HFF-Myc (cell line): ENCODE results near the gene C1orf159.

ENCODE experiments used
- DNase-seq: peaks from one replicate; pipeline ENCODE4 v3.0.0-alpha.2; 2011; ENCODE audit warnings: low read depth; ENCODE audit errors: extremely low read depth
- H3K4me3 ChIP-seq: replicated peaks from 2 replicates; pipeline ENCODE4 v1.5.1; 2011; ENCODE audit warnings: low read depth, mild to moderate bottlenecking, control low read depth, low read length
- TF ChIP-seq, protein P1 (sequence below): IDR thresholded peaks from 2 replicates; pipeline ENCODE4 v1.5.1; 2012; ENCODE audit warnings: mild to moderate bottlenecking, low read depth, low read length, control low read depth; ENCODE audit errors: missing control alignments

The C1orf159 gene

DNA sequence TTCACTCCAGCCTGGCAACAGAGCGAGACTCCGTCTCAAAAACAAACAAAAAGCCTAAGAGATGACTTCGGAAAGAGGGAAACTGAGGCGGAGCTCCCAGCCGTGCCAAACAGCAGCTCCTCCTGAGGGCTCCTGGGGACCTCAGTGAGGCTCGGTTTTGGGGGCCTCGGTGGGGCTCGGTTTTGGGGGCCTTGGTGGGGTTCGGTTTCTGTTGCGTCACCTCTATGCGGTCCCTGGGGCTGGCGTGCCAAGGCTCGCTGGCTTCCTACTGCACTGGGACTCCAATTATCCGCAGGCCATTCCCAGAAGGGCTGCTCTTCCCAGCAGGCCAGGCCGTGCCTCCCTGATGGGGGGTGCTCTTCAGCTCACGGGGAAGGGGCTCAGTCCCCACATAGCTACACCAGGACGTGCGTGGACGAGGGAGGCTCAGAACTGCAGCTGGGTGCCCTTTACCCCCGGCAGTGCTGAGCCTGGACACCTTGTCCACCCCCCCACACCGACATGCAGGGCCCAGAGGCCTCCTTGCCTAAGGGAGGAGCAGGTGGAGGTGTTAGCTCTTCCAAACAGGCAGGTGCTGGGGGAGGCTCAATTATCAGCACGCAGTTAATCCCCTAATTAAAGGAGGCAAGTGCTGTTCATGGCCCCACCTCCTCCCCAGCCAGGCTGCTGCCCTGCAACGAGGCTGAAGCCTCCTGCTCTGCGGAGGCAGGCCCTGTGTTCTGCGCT, 5.1 kb upstream of the C1orf159 start:
- no peak overlapping the region for H3K4me3 ChIP-seq
- TF ChIP-seq, protein P1, sequence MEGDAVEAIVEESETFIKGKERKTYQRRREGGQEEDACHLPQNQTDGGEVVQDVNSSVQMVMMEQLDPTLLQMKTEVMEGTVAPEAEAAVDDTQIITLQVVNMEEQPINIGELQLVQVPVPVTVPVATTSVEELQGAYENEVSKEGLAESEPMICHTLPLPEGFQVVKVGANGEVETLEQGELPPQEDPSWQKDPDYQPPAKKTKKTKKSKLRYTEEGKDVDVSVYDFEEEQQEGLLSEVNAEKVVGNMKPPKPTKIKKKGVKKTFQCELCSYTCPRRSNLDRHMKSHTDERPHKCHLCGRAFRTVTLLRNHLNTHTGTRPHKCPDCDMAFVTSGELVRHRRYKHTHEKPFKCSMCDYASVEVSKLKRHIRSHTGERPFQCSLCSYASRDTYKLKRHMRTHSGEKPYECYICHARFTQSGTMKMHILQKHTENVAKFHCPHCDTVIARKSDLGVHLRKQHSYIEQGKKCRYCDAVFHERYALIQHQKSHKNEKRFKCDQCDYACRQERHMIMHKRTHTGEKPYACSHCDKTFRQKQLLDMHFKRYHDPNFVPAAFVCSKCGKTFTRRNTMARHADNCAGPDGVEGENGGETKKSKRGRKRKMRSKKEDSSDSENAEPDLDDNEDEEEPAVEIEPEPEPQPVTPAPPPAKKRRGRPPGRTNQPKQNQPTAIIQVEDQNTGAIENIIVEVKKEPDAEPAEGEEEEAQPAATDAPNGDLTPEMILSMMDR, result no peak
- no peak for DNase-seq

DNA sequence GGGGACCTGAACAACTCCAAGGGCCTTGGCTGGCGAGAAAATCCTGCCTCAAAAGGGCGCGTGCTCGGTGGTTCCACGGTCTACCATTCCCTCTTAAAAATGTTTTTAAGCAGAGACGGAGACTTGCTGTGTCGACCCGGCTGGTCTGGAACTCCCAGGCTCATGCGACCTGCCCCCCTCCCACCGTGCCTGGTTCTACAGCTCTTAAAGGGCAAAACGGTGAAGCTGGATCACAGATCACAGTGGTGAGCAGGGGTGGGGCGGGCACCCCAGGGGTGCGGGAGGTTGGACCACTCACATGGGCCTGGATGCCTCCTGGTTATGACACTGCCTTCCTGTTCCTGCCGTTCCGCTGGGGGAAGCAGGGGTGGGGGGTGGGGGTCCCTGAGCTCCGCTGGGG, 4.2 kb upstream of the C1orf159 start:
- no peak for DNase-seq
- TF ChIP-seq, protein P1, result no peak

DNA sequence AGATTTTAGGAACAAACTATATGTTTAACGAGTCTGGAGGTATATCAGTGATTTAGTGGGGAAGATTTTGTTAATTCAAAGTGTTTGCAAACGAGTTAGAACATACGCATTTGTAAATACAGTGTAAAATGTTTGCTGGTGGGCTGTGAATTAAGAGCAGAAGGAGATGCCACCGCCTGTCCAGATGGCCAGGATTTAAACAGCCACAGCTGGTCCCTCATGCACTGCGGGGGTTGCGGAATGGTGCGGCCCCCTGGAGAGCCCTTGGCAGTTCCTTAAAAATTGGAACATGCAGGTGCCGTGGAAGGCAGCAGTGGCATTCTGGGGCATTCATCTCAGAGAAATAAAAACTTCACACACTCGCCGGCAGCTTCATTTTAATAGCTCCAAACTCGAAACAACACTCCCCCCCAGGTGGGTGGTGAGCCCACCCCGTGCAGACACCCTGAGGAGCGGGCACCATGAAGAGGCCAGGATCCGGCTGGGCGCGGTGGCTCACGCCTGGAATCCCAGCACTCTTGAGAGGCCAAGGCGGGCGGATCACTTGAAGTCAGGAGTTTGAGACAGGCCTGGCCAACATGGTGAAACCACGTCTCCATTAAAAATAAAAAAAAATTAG, 3.5 kb upstream of the C1orf159 start:
- H3K4me3 ChIP-seq, result no peak overlapping the region
- TF ChIP-seq, protein P1, result no peak
- no peak for DNase-seq

More for the DNA sequence above, 4.2 kb upstream of the C1orf159 start:
- no peak overlapping the region for H3K4me3 ChIP-seq

DNA sequence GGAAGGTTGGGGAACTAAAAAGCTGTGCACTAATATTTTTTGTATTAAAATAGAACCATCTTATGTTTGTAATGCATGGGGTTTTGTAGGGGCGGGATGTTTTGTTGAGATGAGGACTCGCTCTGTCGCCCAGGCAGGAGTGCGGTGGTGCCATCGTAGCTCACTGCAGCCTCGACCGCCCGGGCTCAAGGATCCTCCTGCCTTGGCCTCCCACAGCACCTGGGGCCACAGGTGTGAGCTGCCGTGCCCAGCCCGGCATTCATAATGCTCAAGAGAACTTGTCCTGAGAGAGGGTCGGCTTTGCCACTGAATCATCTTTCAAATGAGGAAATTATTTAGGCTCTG, 3.0 kb upstream of the C1orf159 start:
- TF ChIP-seq, protein P1, result no peak
- DNase-seq, result no peak
- H3K4me3 ChIP-seq, result no peak overlapping the region

DNA sequence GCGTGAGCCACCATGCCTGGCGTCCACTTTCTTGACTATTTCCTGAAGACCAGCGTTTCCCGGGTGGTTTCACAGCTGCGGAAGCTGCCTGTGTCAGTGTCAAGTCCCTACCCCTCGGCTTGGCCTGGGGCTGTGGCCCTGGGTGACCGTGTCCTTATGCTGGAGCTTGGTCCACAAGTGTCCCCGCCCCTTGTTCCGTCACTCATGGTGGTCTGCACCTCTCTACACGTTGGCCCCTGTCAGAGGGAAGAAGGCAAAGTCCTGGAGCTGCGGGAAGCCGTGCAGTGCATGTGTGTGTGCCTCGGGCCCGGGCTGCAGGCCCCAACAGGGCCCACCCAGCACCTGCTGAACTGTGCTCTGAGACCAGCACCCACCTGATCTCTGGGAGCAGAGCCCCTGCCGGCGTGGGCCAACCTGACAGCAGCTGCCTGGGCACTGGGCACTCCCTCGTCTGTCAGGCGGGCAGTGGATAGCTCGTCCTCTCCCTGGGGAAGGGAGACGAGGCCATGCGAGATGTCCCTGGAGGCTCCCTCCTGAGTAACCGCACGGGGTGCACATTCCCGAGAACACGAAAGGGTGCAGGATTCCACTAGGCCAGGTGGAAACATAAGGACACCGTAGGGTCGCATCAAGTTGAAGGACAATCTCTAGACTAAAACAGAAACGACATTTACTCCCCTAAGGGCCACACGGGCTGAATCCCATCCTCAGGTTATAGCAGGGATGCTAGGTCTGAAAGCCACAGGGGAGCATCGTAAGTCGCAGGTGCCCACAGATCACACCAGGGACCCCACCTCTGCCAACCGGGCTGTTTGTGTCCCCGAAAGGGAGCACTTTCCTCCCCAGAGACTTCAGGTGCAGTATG, 2.4 kb upstream of the C1orf159 start:
- DNase-seq, result no peak
- TF ChIP-seq, protein P1, result no peak
- H3K4me3 ChIP-seq, result no peak overlapping the region

DNA sequence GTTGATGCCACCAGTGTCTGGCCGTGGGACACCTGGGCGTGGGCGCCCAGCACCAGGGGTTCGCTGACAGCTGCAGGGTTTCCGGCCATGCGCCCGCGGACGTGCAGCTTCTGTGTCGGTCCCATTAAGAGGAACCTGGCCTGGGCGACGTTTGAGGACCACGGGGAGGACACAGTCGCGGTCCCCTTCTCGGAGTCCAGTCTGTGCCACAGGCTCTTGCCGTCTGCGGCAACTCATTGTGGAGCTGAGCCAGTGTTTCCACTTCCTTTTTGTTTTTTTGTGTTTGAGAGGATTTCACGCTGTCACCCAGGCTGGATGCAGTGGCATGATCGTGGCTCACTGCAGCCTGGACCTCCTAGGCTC, 1.6 kb upstream of the C1orf159 start:
- no peak for DNase-seq
- no peak overlapping the region for H3K4me3 ChIP-seq
- TF ChIP-seq, protein P1, result no peak
